Neural progenitor cell (in vitro differentiated cells): ENCODE results near the gene CIITA. TPM values are rescaled to one million over a fixed set of nuclear protein-coding genes. Genes with fewer than 3 reads are reported as not detected.

Experiments used
- DNase-seq: peaks from one replicate; pipeline ENCODE4 v3.0.0-alpha.2; 2016; ENCODE audit warnings: low spot score
- H2AFZ ChIP-seq: fragments of 200-600 bp; sonication (generic); replicated peaks from 2 replicates; pipeline ENCODE4 v1.6.1; 2016; ENCODE audit warnings: antibody characterized with exemption
- H3F3A ChIP-seq: fragments of 200-600 bp; sonication (generic); 2 replicates; pipeline ENCODE4 v1.6.1; 2016; ENCODE audit warnings: antibody characterized with exemption, low read depth
- H3K27ac ChIP-seq: fragments of 200-600 bp; sonication (generic); 2 replicates; pipeline ENCODE4 v1.5.1; 2016; ENCODE audit warnings: mild to moderate bottlenecking
- H3K27me3 ChIP-seq: fragments of 200-600 bp; sonication (generic); 2 replicates; pipeline ENCODE4 v1.6.1; 2016; ENCODE audit warnings: mild to moderate bottlenecking, moderate library complexity
- H3K36me3 ChIP-seq: fragments of 200-600 bp; sonication (generic); 2 replicates; pipeline ENCODE4 v1.5.1; 2016
- H3K4me1 ChIP-seq: fragments of 200-600 bp; sonication (generic); 2 replicates; pipeline ENCODE4 v1.6.1; 2016; ENCODE audit warnings: mixed run types
- H3K4me2 ChIP-seq: fragments of 200-600 bp; sonication (generic); 2 replicates; pipeline ENCODE4 v1.6.1; 2016
- H3K4me3 ChIP-seq: fragments of 200-600 bp; sonication (generic); 2 replicates; pipeline ENCODE4 v1.5.1; 2016
- H3K79me2 ChIP-seq: fragments of 200-600 bp; sonication (generic); 2 replicates; pipeline ENCODE4 v1.6.1; 2016; ENCODE audit warnings: low read depth
- H3K9ac ChIP-seq: fragments of 200-600 bp; sonication (generic); 2 replicates; pipeline ENCODE4 v1.6.1; 2016
- H3K9me3 ChIP-seq: fragments of 200-600 bp; sonication (generic); 2 replicates; pipeline ENCODE4 v1.5.1; 2016; ENCODE audit warnings: low read depth
- H4K20me1 ChIP-seq: fragments of 200-600 bp; sonication (generic); 2 replicates; pipeline ENCODE4 v1.6.1; 2016; ENCODE audit warnings: low read depth
- H3K27ac Mint-ChIP-seq: 3 replicates; pipeline ENCODE4 v1.8.0; 2021; ENCODE audit warnings: mixed read lengths
- H3K27me3 Mint-ChIP-seq: 2 replicates; pipeline ENCODE4 v1.8.0; 2022; ENCODE audit warnings: low read depth, mild to moderate bottlenecking, inconsistent platforms, moderate library complexity, mixed read lengths; ENCODE audit not compliant: insufficient read depth
- H3K36me3 Mint-ChIP-seq: 3 replicates; pipeline ENCODE4 v1.8.0; 2021; ENCODE audit warnings: mixed read lengths
- H3K4me1 Mint-ChIP-seq: 3 replicates; pipeline ENCODE4 v1.8.0; 2021; ENCODE audit warnings: mixed read lengths
- H3K4me3 Mint-ChIP-seq: 3 replicates; pipeline ENCODE4 v1.8.0; 2021; ENCODE audit warnings: mild to moderate bottlenecking, moderate library complexity, mixed read lengths
- H3K9me3 Mint-ChIP-seq: 3 replicates; pipeline ENCODE4 v1.8.0; 2020; ENCODE audit warnings: mixed read lengths
- CTCF ChIP-seq: fragments of 200-600 bp; sonication (generic); IDR thresholded peaks from 2 replicates; pipeline ENCODE4 v1.5.1; 2017; ENCODE audit warnings: antibody characterized with exemption, mild to moderate bottlenecking
- EZH2 ChIP-seq: fragments of 200-600 bp; sonication (generic); IDR thresholded peaks from 2 replicates; pipeline ENCODE4 v1.6.1; 2017; ENCODE audit warnings: antibody characterized with exemption, mild to moderate bottlenecking, moderate library complexity
- EZH2phosphoT487 ChIP-seq: fragments of 200-600 bp; sonication (generic); IDR thresholded peaks from 2 replicates; pipeline ENCODE4 v1.6.1; 2017; ENCODE audit warnings: antibody characterized with exemption
- total RNA-seq: library from RNA; depleted of rRNA; stranded (reverse); fragments of >200 nt; gene quantifications from 2 replicates; pipeline ENCODE4 v1.2.3, GENCODE V29; 2015; ENCODE audit warnings: low replicate concordance

CIITA gene
- total RNA-seq, 1 donor from 2014 or later, result not detected

GRCh38 chr16:10980813-10981212, 103.8 kb downstream of the CIITA start:
- no peak overlapping the region for H3K27ac Mint-ChIP-seq
- H3K4me3 Mint-ChIP-seq, result no peak overlapping the region
- Histone ChIP-seq H2AFZ (no peak overlapping the region), H3K27me3 (no peaks in the 10 kb centered on the region), H3K9me3 (no peaks in the 10 kb centered on the region), H3K79me2 (no peaks in the 10 kb centered on the region), H4K20me1 (no peaks in the 10 kb centered on the region), H3K9ac (no peak overlapping the region), H3F3A (peaks cover 15% of the 10 kb centered on the region), H3K4me2 (no peak overlapping the region), H3K4me1 (peaks cover 30% of the 10 kb centered on the region), H3K36me3 (no peaks in the 10 kb centered on the region), H3K4me3 (no peak overlapping the region), H3K27ac (no peak overlapping the region)
- peaks cover 10% of the 10 kb centered on the region for H3K27me3 Mint-ChIP-seq
- peaks cover 51% of the 10 kb centered on the region for H3K4me1 Mint-ChIP-seq
- no peak for DNase-seq
- TF ChIP-seq EZH2phosphoT487 (no peak), CTCF (no peak), EZH2 (no peak)
- H3K36me3 Mint-ChIP-seq, result peaks cover 10% of the 10 kb centered on the region
- no peaks in the 10 kb centered on the region for H3K9me3 Mint-ChIP-seq

- Mint-ChIP-seq H3K36me3 (peaks cover 10% of the 10 kb centered on the region), H3K4me1 (peaks cover 45% of the 10 kb centered on the region), H3K27me3 (peaks cover 8% of the 10 kb centered on the region), H3K9me3 (no peaks in the 10 kb centered on the region), H3K4me3 (no peak overlapping the region), H3K27ac (no peak overlapping the region)
- no peaks in the 10 kb centered on the region for H3K27me3 ChIP-seq
- no peak overlapping the region for H3K9ac ChIP-seq
- DNase-seq, result no peak
- peaks cover 15% of the 10 kb centered on the region for H3F3A ChIP-seq
- no peaks in the 10 kb centered on the region for H3K9me3 ChIP-seq
- no peaks in the 10 kb centered on the region for H3K36me3 ChIP-seq
- no peak overlapping the region for H2AFZ ChIP-seq
- H3K79me2 ChIP-seq, result no peaks in the 10 kb centered on the region
- H4K20me1 ChIP-seq, result no peaks in the 10 kb centered on the region
- H3K4me1 ChIP-seq, result peaks cover 30% of the 10 kb centered on the region
- TF ChIP-seq EZH2 (no peak), EZH2phosphoT487 (no peak), CTCF (peak; percentile 40)
- no peak overlapping the region for H3K4me3 ChIP-seq
- H3K27ac ChIP-seq, result no peak overlapping the region
- H3K4me2 ChIP-seq, result no peak overlapping the region
These were observed 104.8 kb downstream of the CIITA start for GRCh38 chr16:10981697-10982216.

- TF ChIP-seq CTCF, result no peak
- no peak for TF ChIP-seq EZH2
- no peak for TF ChIP-seq EZH2phosphoT487
- peaks cover 10% of the 10 kb centered on the region for H3K27me3 Mint-ChIP-seq
- Histone ChIP-seq H3K4me2 (no peak overlapping the region), H3K9me3 (no peaks in the 10 kb centered on the region), H3K4me3 (no peak overlapping the region), H3K27me3 (no peaks in the 10 kb centered on the region), H3K27ac (no peak overlapping the region), H3K4me1 (peaks cover 30% of the 10 kb centered on the region), H4K20me1 (no peaks in the 10 kb centered on the region), H3F3A (peaks cover 15% of the 10 kb centered on the region), H3K9ac (no peak overlapping the region), H3K79me2 (no peaks in the 10 kb centered on the region), H3K36me3 (no peaks in the 10 kb centered on the region), H2AFZ (no peak overlapping the region)
- no peak overlapping the region for H3K27ac Mint-ChIP-seq
- H3K4me3 Mint-ChIP-seq, result no peak overlapping the region
- H3K36me3 Mint-ChIP-seq, result peaks cover 10% of the 10 kb centered on the region
- H3K4me1 Mint-ChIP-seq, result peaks cover 38% of the 10 kb centered on the region
- DNase-seq, result no peak
- no peaks in the 10 kb centered on the region for H3K9me3 Mint-ChIP-seq
These were observed 105.6 kb downstream of the CIITA start for GRCh38 chr16:10982465-10983150.
